GM18951 (cell line): ENCODE measurements around the gene PDZRN4.

Source experiments
- POLR2A ChIP-seq: IDR thresholded peaks from 4 replicates; pipeline ENCODE4 v1.6.1; 2011; ENCODE audit warnings: mild to moderate bottlenecking; ENCODE audit not compliant: insufficient read length, insufficient read depth; ENCODE audit errors: extremely low read depth
- in situ Hi-C: fragments of 300-500 bp; cut with MboI; formaldehyde crosslinking; loops from one replicate; pipeline ENCODE4 v1.12.0; 2022; ENCODE audit warnings: low sequenced_read_pairs, mixed read lengths, inconsistent platforms; ENCODE audit not compliant: unreplicated experiment

The PDZRN4 gene

DNA sequence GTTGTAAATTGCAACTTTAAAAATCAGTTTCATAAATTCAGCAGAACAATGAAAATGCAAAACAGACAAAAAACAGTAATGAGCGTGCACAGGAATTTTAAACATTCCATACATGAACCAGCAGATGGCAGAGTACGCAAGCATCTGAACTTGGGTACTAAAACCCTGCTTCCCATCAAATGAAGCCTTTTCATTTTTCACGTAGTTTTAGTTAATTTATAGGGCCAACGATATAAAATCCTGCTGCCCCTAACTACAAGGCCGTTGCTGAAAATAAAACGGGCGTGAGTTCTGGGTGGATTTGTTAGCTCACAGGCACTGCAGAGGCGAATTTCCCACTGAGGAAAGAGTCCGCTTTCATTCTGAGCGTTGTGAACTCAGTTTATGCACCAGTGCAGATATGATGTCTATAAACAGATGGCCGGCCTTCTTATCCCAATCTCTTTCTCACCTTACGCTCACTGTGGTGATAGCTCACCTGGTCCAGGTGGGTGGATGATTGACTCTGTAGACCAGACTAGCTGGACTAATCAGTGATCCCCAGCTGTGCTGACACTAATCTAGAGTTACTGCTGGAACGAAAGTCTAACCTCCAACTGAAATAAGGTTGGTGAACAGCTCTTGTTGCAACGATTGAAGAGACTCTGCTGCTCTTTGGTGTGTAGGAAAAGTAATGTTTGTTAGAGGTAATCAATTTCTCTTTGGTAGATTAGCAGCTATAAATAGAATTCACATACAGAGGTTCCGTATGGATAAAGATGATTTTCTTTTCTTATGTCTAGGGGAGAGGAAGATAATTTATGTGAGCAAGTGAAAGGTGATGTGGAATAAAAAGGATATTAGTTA lies 89.2 kb downstream of the PDZRN4 start:
- no peak for TF ChIP-seq POLR2A
- in situ Hi-C loops = loop anchor here (25.0 kb wide), 2 partner anchors 735 to 1060 kb away; partner anchors contain the start of genes PPHLN1 and ZCRB1

DNA sequence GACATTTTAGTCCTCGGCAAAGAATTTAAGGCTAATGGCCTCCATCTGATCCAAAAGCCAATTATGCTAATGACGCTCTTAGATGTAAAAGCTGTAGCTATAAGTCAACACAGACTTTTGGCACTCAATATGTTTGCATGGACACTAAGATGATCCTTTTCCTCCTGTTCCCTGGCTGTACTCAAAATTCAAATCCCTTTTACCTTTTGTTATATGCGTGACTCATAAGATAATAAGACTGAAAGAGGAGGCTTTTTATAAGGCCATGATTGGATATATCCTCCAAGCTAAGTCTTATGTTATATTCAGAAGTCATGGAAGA lies 89.8 kb downstream of the PDZRN4 start:
- in situ Hi-C loops = loop anchor here (25.0 kb wide), 2 partner anchors 734 to 1059 kb away; partner anchors contain the start of genes PPHLN1 and ZCRB1
- no peak for TF ChIP-seq POLR2A

DNA sequence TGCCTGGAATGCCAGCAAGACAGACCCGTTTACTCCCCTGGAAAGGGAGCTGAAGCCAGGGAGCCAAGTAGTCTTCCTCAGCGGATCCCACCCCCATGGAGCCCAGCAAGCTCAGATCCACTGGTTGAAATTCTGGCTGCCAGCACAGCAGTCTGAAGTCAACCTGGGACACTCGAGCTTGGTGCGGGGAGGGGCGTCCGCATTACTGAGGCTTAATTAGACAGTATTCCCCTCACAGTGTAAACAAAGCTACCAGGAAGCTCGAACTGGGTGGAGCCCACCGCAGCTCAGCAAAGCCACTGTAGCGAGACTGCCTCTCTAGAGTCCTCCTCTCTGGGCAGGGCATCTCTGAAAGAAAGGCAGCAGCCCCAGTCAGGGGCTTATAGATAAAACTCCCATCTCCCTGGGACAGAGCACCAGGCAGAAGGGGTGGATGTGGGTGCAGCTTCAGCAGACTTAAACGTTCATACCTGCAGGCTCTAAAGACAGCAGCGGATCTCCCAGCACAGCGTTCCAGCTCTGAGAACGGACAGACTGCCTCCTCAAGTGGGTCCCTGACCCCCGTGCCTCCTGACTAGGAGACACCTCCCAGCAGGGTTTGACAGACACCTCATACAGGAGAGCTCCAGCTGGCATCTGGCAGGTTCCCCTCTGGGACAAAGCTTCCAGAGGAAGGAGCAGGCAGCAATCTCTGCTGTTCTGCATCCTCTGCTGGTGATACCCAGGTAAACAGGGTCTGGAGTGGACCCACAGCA lies 92.4 kb downstream of the PDZRN4 start:
- in situ Hi-C loops = loop anchor here (25.0 kb wide), 2 partner anchors 732 to 1057 kb away; partner anchors contain the start of genes PPHLN1 and ZCRB1

DNA sequence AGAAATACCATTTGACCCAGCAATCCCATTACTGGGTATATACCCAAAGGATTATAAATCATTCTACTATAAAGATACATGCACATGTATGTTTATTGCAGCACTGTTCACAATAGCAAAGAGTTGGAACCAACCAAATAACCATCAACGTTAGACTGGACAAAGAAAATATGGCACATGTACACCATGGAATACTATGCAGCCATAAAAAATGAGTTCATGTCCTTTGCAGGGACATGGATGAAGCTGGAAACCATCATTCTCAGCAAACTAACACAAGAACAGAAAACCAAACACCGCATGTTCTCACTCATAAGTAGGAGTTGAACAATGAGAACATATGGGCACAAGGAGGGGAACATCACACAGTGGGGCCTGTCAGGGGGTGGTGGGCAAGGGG lies 97.3 kb downstream of the PDZRN4 start:
- in situ Hi-C loops = loop anchor here (25.0 kb wide), 2 partner anchors 727 to 1052 kb away; partner anchors contain the start of genes PPHLN1 and ZCRB1

DNA sequence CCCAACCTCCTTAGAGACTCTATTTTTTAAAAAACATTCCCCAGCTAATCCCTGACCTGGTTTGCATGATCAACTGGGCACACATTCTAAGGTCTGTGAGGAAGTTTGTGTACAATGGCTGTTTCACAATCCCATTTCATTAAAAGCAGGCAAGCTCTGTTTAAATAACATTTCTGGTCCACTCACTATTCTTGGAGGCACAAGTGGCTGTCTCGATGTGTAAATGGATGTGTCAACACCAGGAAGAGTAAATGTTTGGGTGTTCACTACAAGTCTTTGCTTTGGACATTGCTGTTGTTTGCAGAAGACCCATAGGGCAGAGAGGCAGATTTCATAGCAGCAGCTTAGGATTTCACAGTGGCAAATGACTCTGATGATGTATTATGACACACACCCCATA lies 98.3 kb downstream of the PDZRN4 start:
- no peak for TF ChIP-seq POLR2A
- in situ Hi-C loops = loop anchor here (25.0 kb wide), 2 partner anchors 726 to 1051 kb away; partner anchors contain the start of genes PPHLN1 and ZCRB1

DNA sequence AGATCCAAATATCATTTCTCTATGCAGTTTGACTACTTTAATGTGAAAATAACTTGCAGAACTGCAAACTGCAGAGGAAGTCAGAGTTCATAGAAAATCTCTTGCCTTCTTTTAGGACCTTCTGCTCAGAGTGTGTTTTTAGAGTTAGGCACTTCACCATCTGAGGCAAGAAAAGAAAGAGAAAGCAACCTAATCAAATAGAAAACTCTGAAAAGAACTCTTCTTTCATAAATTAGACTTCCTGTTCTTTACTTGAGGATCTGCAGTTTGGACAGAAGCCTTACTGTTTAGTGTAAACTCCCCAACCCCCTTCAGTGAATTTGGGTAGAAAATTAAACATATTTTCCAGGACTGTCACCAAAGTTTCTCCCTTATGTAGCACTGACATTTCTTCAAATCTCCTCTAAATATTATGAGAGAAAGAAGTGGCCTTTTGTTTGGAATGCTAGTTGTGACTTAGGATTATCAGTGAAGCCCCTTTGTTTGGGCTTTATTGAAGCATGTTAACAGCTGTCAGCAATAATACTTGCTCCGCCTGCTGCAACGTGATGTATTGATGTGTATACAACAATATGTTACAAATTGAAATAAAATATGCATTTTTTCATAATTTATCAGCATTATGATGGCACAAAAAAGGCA lies 99.5 kb downstream of the PDZRN4 start:
- TF ChIP-seq POLR2A = no peak
- in situ Hi-C loops = loop anchor here (25.0 kb wide), 2 partner anchors 725 to 1050 kb away; partner anchors contain the start of genes PPHLN1 and ZCRB1

DNA sequence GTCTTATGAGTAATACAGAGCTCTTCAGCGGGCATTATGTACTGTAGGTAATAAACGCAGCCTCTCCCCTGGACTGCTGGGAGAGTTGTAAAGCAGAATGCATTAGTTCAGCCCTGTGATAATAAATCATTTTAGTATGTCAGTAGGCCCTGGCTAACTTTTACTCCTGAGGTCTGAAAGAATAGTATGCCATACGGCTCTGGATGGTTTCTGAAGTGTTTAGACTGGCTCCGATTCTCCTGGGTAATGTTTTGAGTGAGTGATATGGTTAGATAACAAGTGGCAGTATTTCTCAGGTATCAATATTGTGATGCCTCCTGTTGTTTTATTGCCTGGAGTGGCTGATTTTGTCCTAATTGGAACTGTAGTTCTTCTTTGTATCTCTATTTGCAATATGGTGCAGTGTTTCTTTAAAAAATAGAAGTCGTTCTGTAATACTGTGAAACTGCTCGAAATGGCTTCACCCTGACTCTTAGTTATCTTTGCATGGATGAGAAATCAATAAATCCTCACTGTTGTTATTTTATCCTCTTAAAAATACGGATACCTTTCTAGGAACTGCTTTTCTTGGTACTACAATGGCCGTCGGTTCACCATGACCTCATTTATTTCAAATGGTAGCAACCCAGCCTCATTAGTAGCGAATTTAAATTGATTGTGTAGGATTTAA lies 100.2 kb downstream of the PDZRN4 start:
- in situ Hi-C loops = loop anchor here (25.0 kb wide), 2 partner anchors 724 to 1049 kb away; partner anchors contain the start of genes PPHLN1 and ZCRB1

DNA sequence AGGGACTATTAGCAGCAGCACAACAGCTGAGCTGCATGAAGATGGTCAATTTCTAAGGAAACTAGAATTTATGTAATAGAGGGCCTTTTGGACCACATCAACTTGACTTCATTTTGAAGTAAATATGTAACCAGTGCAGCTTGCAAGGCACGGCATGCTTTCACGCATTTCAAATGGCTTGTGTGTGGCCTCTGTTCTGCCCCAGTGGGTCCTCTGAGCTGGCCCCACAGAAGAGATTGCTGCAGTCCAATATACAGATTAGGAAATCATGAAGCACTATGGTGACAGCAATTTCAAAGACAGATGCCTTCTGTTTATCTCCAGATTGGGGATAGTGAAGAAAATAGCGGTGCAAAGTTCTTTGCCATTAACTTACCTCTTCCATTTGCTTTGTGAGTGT lies 101.4 kb downstream of the PDZRN4 start:
- no peak for TF ChIP-seq POLR2A
- in situ Hi-C loops = loop anchor here (25.0 kb wide), 2 partner anchors 723 to 1048 kb away; partner anchors contain the start of genes PPHLN1 and ZCRB1

More for the DNA sequence above, 100.2 kb downstream of the PDZRN4 start:
- TF ChIP-seq POLR2A = no peak

DNA sequence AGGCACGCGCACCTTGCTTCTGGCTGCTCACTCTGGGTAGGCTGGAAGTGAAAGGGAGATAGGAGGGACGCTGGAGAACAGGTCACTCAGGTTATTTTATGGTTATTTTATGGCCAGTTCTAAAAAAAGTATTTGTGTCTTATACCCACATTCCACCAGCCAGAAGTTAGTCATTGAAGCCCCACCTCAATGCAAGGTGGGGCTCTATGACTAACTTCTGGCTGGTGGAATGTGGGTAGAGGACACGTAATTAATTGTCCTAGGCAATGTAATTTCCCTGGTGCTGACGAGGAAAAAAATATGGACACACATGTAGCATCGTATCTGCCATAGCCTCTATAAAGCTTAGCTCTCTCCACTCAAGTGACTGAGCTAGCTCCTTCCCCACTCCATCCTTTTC lies 104.9 kb downstream of the PDZRN4 start:
- in situ Hi-C loops = loop anchor here (25.0 kb wide), 2 partner anchors 719 to 1044 kb away; partner anchors contain the start of genes PPHLN1 and ZCRB1
- no peak for TF ChIP-seq POLR2A

DNA sequence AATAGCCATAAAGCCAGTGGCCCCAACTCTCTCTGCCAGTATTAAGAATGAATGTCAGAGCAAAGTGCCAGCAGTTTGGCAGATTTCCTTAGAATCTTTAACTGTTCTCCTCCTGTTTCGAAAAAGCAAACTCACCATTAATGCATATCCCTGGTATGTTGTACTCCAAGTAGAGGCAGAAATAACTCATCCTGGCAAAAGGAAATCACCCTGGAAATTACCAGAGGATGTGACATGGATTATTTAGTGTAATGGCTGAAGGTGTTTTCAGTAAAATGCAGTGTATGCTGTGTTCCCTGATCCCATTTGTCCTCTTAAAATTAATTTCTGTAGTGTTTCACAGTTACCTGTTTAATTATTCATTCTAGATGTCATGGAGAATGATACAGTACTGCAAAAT lies 105.3 kb downstream of the PDZRN4 start:
- in situ Hi-C loops = loop anchor here (25.0 kb wide), 2 partner anchors 719 to 1044 kb away; partner anchors contain the start of genes PPHLN1 and ZCRB1
- no peak for TF ChIP-seq POLR2A

DNA sequence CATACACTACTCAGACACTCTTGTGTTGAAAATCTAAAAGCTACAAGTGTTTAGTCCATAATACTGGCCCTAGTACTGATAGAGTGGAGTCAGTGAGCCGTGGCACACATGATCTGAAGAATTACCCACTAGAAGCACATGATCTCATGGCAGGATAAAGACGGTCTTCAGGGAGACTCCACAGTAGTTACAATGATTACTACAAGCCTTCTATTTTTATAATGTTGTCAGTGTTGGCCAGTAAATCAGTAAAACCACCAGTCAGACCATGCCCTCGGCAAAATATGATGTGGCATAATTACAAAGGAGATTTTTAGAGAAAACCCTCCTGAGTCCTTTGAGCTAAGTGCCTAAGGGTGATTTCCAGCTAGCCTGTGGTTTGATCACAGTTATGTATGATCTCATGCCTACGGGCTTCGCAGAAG lies 114.9 kb downstream of the PDZRN4 start:
- TF ChIP-seq POLR2A = no peak
- in situ Hi-C loops = no loop called here

DNA sequence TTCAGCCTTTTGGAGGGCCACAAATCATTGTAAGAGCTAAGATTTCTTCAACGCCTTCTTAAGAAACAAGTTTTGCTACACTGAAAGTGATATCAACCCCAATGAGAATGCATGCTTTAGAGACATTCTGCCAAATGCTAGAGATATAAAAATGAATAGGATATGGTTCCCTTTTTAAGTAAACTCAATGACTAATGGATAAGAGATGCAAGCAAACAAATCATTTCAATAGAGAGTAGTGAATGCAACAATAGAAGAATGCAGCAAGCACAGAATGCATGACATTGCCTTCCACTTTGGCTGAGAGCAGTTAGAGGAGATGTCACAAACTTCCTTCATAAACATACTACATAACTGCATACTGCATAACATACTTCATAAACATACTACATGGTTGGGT lies 116.4 kb downstream of the PDZRN4 start:
- no peak for TF ChIP-seq POLR2A
- in situ Hi-C loops = no loop called here
